MG63 (cell line): ENCODE results near the gene SIL1. TPM values are rescaled to one million over a fixed set of nuclear protein-coding genes. Genes with fewer than 3 reads are reported as not detected.
"Not testable (repeated sequence)": the region's sequence is repeated elsewhere in the genome, so short reads cannot be mapped to it uniquely, and the experiment has no call there.

Experiments
- DNase-seq: peaks from one replicate; pipeline ENCODE4 v3.0.0-alpha.2; 2020
- H3K27me3 ChIP-seq: fragments of 250-450 bp; sonication (Bioruptor Pico); 2 replicates; pipeline ENCODE4 v1.5.1; 2020; ENCODE audit warnings: mild to moderate bottlenecking, moderate library complexity
- H3K36me3 ChIP-seq: fragments of 250-450 bp; sonication (Bioruptor Pico); 2 replicates; pipeline ENCODE4 v1.5.1; 2020; ENCODE audit warnings: mild to moderate bottlenecking, moderate library complexity
- H3K4me3 ChIP-seq: fragments of 250-450 bp; sonication (Bioruptor Pico); 2 replicates; pipeline ENCODE4 v1.5.1; 2020; ENCODE audit warnings: mild to moderate bottlenecking, moderate library complexity
- H3K9me3 ChIP-seq: fragments of 250-450 bp; sonication (Bioruptor Pico); 2 replicates; pipeline ENCODE4 v1.5.1; 2020; ENCODE audit warnings: mild to moderate bottlenecking, moderate library complexity
- total RNA-seq: library from RNA; depleted of rRNA; stranded (reverse); fragments of >200 nt; shearing (Covaris generic); gene quantifications from 2 replicates; pipeline ENCODE4 v1.2.3, GENCODE V29; 2014; ENCODE audit warnings: low replicate concordance

The SIL1 gene
- total RNA-seq, 1 experiment from 2014 or later: 78.7 TPM

- H3K4me3 ChIP-seq, H3K9me3 ChIP-seq, H3K36me3 ChIP-seq, H3K27me3 ChIP-seq, DNase-seq: not testable (repeated sequence)
Measured at GRCh38 chr5:139112362-139112761, 85.8 kb downstream of the SIL1 start.

GRCh38 chr5:139110526-139111168 lies 87.5 kb downstream of the SIL1 start:
- no peaks in the 10 kb centered on the region for H3K27me3 ChIP-seq
- no peaks in the 10 kb centered on the region for H3K9me3 ChIP-seq
- peaks cover 2% of the 10 kb centered on the region; the same call in 1 of the 2 replicates for H3K36me3 ChIP-seq
- DNase-seq: no peak
- no peak overlapping the region for H3K4me3 ChIP-seq

GRCh38 chr5:139108063-139108824 lies 89.9 kb downstream of the SIL1 start:
- peak; percentile 21 for DNase-seq
- no peaks in the 10 kb centered on the region for H3K9me3 ChIP-seq
- peaks cover 2% of the 10 kb centered on the region; the same call in 1 of the 2 replicates for H3K36me3 ChIP-seq
- no peaks in the 10 kb centered on the region for H3K27me3 ChIP-seq
- no peak overlapping the region for H3K4me3 ChIP-seq

- Histone ChIP-seq H3K9me3 (no peaks in the 10 kb centered on the region), H3K4me3 (no peak overlapping the region), H3K36me3 (peaks cover 3% of the 10 kb centered on the region; the same call in 1 of the 2 replicates), H3K27me3 (no peaks in the 10 kb centered on the region)
- no peak for DNase-seq
Measured at GRCh38 chr5:139105621-139106071, 92.5 kb downstream of the SIL1 start.

- Histone ChIP-seq H3K36me3 (peaks cover 3% of the 10 kb centered on the region; the same call in 1 of the 2 replicates), H3K4me3 (0 out of 2 replicates have a peak overlapping the region, but pooled peaks have one; percentile 3), H3K27me3 (no peaks in the 10 kb centered on the region), H3K9me3 (no peaks in the 10 kb centered on the region)
- peak; percentile 97 for DNase-seq
Measured at GRCh38 chr5:139104577-139105276, 93.4 kb downstream of the SIL1 start.

GRCh38 chr5:139103762-139104161 lies 94.4 kb downstream of the SIL1 start:
- Histone ChIP-seq H3K4me3 (no peak overlapping the region), H3K27me3 (no peaks in the 10 kb centered on the region), H3K9me3 (no peaks in the 10 kb centered on the region), H3K36me3 (peaks cover 3% of the 10 kb centered on the region)
- DNase-seq: no peak

- Histone ChIP-seq H3K4me3 (no peak overlapping the region), H3K9me3 (no peaks in the 10 kb centered on the region), H3K36me3 (peaks cover 3% of the 10 kb centered on the region), H3K27me3 (no peaks in the 10 kb centered on the region)
- DNase-seq: peak; percentile 39
Measured at GRCh38 chr5:139100825-139101224, 97.3 kb downstream of the SIL1 start.

GRCh38 chr5:139094154-139095131 lies 103.7 kb downstream of the SIL1 start:
- no peaks in the 10 kb centered on the region; the same call in 1 of the 2 replicates for H3K36me3 ChIP-seq
- H3K4me3 ChIP-seq: no peak overlapping the region
- no peaks in the 10 kb centered on the region for H3K27me3 ChIP-seq
- DNase-seq: no peak
- H3K9me3 ChIP-seq: no peaks in the 10 kb centered on the region

GRCh38 chr5:139092741-139093343 lies 105.3 kb downstream of the SIL1 start:
- DNase-seq: no peak
- Histone ChIP-seq H3K4me3 (no peak overlapping the region), H3K9me3 (no peaks in the 10 kb centered on the region), H3K36me3 (no peaks in the 10 kb centered on the region), H3K27me3 (no peaks in the 10 kb centered on the region)

GRCh38 chr5:139091439-139092156 lies 106.6 kb downstream of the SIL1 start:
- no peaks in the 10 kb centered on the region for H3K27me3 ChIP-seq
- H3K4me3 ChIP-seq: no peak overlapping the region
- DNase-seq: no peak
- no peaks in the 10 kb centered on the region for H3K9me3 ChIP-seq
- no peaks in the 10 kb centered on the region for H3K36me3 ChIP-seq

GRCh38 chr5:139090581-139090980 lies 107.6 kb downstream of the SIL1 start:
- Histone ChIP-seq H3K9me3 (no peaks in the 10 kb centered on the region), H3K27me3 (no peaks in the 10 kb centered on the region), H3K4me3 (no peak overlapping the region), H3K36me3 (no peaks in the 10 kb centered on the region)
- no peak for DNase-seq

- H3K4me3 ChIP-seq: no peak overlapping the region
- no peaks in the 10 kb centered on the region for H3K36me3 ChIP-seq
- H3K27me3 ChIP-seq: no peaks in the 10 kb centered on the region
- no peaks in the 10 kb centered on the region for H3K9me3 ChIP-seq
- DNase-seq: no peak
Measured at GRCh38 chr5:139088024-139088423, 110.1 kb downstream of the SIL1 start.

GRCh38 chr5:139082813-139083498 lies 115.2 kb downstream of the SIL1 start:
- no peaks in the 10 kb centered on the region for H3K36me3 ChIP-seq
- DNase-seq: no peak
- no peak overlapping the region for H3K4me3 ChIP-seq
- no peaks in the 10 kb centered on the region for H3K9me3 ChIP-seq
- H3K27me3 ChIP-seq: no peaks in the 10 kb centered on the region

GRCh38 chr5:139079991-139080610 lies 118.1 kb downstream of the SIL1 start:
- no peak for DNase-seq
- H3K27me3 ChIP-seq: no peaks in the 10 kb centered on the region
- H3K4me3 ChIP-seq: no peak overlapping the region
- H3K9me3 ChIP-seq: no peaks in the 10 kb centered on the region
- H3K36me3 ChIP-seq: no peaks in the 10 kb centered on the region
